ELF-1 (cell line): ENCODE results near the gene FDXACB1.

Experiments
- DNase-seq: peaks from one replicate; pipeline ENCODE4 v3.0.0-alpha.2; 2016; ENCODE audit warnings: low read depth, low spot score

Gene FDXACB1

GRCh38 chr11:111843661-111844060, 35.3 kb downstream of the FDXACB1 start:
- DNase-seq = no peak

GRCh38 chr11:111841370-111842053, 37.5 kb downstream of the FDXACB1 start:
- DNase-seq = peak; percentile 64

GRCh38 chr11:111840143-111840542, 38.8 kb downstream of the FDXACB1 start:
- DNase-seq = no peak

GRCh38 chr11:111838054-111838453, 40.9 kb downstream of the FDXACB1 start:
- DNase-seq = no peak

- no peak for DNase-seq
These were observed 41.5 kb downstream of the FDXACB1 start for GRCh38 chr11:111837366-111837891.

GRCh38 chr11:111836721-111837120, 42.2 kb downstream of the FDXACB1 start:
- no peak for DNase-seq

GRCh38 chr11:111836162-111836561, 42.8 kb downstream of the FDXACB1 start:
- no peak for DNase-seq

- no peak for DNase-seq
These were observed 43.3 kb downstream of the FDXACB1 start for GRCh38 chr11:111835665-111836064.

GRCh38 chr11:111834432-111835163, 44.4 kb downstream of the FDXACB1 start:
- DNase-seq = no peak

GRCh38 chr11:111833524-111833923, 45.4 kb downstream of the FDXACB1 start:
- DNase-seq = no peak

GRCh38 chr11:111829185-111829968, 49.6 kb downstream of the FDXACB1 start:
- DNase-seq = no peak

GRCh38 chr11:111826322-111826950, 52.5 kb downstream of the FDXACB1 start:
- DNase-seq = no peak
